Activated naive CD8-positive, alpha-beta T cell treated with anti-CD3 and anti-CD28 coated beads, Interleukin-2, amount 50 U/mL, for 24 hours (primary cell): ENCODE data around the gene RIOX2.
"Not testable (repeated sequence)": the region's sequence is repeated elsewhere in the genome, so short reads cannot be mapped to it uniquely, and the experiment has no call there.

Experiments used
- ATAC-seq: fragments of 150-1000 bp; cut with Tn5 transposase; one replicate; pipeline ENCODE4 v1.10.0; 2021
- DNase-seq: peaks from one replicate; pipeline ENCODE4 v3.0.0; 2021
- H3K27ac Mint-ChIP-seq: one replicate; pipeline ENCODE4 v1.8.0; 2021; ENCODE audit warnings: mild to moderate bottlenecking, mixed read lengths
- H3K27me3 Mint-ChIP-seq: one replicate; pipeline ENCODE4 v1.8.0; 2021; ENCODE audit warnings: mixed read lengths
- H3K36me3 Mint-ChIP-seq: one replicate; pipeline ENCODE4 v1.8.0; 2021; ENCODE audit warnings: low read depth, mixed read lengths
- H3K4me1 Mint-ChIP-seq: one replicate; pipeline ENCODE4 v1.8.0; 2021; ENCODE audit warnings: mixed read lengths
- H3K4me3 Mint-ChIP-seq: one replicate; pipeline ENCODE4 v1.8.0; 2021; ENCODE audit warnings: mild to moderate bottlenecking, moderate library complexity, mixed read lengths
- H3K9me3 Mint-ChIP-seq: one replicate; pipeline ENCODE4 v1.8.0; 2021; ENCODE audit warnings: mixed read lengths

Gene RIOX2

GRCh38 chr3:97971679-97972567, at the start of gene RIOX2:
RIOX2 (minus strand) TSS chr3:97972431; CDS start chr3:97967593, 4,838 bp downstream.
- Mint-ChIP-seq H3K4me3 (peak within 1 kb of the TSS; percentile 99), H3K9me3 (no peaks in the 10 kb centered on the region), H3K27me3 (no peaks in the 10 kb centered on the region), H3K36me3 (peaks cover 28% of the 10 kb centered on the region), H3K4me1 (peaks cover 58% of the 10 kb centered on the region), H3K27ac (peak within 1 kb of the TSS; percentile 99)
- DNase-seq, result peak; percentile 79
- peak; percentile 89 for ATAC-seq

GRCh38 chr3:98020412-98020811, 48.2 kb upstream of the RIOX2 start:
- Mint-ChIP-seq H3K4me3 (no peak overlapping the region), H3K36me3 (no peaks in the 10 kb centered on the region), H3K4me1 (peaks cover 2% of the 10 kb centered on the region), H3K27me3 (peaks cover 6% of the 10 kb centered on the region), H3K27ac (no peak overlapping the region), H3K9me3 (no peaks in the 10 kb centered on the region)
- DNase-seq, result no peak
- ATAC-seq, result no peak

GRCh38 chr3:98018301-98018700, 46.1 kb upstream of the RIOX2 start:
- Mint-ChIP-seq H3K4me1 (peaks cover 2% of the 10 kb centered on the region), H3K27ac (no peak overlapping the region), H3K27me3 (peaks cover 5% of the 10 kb centered on the region), H3K4me3 (no peak overlapping the region), H3K9me3 (no peaks in the 10 kb centered on the region), H3K36me3 (no peaks in the 10 kb centered on the region)
- ATAC-seq, result no peak
- no peak for DNase-seq

GRCh38 chr3:98014268-98014585, 42.0 kb upstream of the RIOX2 start:
- no peak for ATAC-seq
- peaks cover 2% of the 10 kb centered on the region for H3K27me3 Mint-ChIP-seq
- H3K9me3 Mint-ChIP-seq, result no peaks in the 10 kb centered on the region
- H3K4me3 Mint-ChIP-seq, result no peak overlapping the region
- DNase-seq, result no peak
- H3K4me1 Mint-ChIP-seq, result no peaks in the 10 kb centered on the region
- H3K36me3 Mint-ChIP-seq, result no peaks in the 10 kb centered on the region
- H3K27ac Mint-ChIP-seq, result no peak overlapping the region

GRCh38 chr3:98013411-98014267, 41.4 kb upstream of the RIOX2 start:
- no peak for ATAC-seq
- Mint-ChIP-seq H3K27me3 (peaks cover 2% of the 10 kb centered on the region), H3K27ac (no peak overlapping the region), H3K9me3 (no peaks in the 10 kb centered on the region), H3K4me1 (no peaks in the 10 kb centered on the region), H3K4me3 (no peak overlapping the region), H3K36me3 (no peaks in the 10 kb centered on the region)
- DNase-seq, result no peak

- H3K9me3 Mint-ChIP-seq, result no peaks in the 10 kb centered on the region
- ATAC-seq, result no peak
- H3K27me3 Mint-ChIP-seq, result peaks cover 2% of the 10 kb centered on the region
- no peak overlapping the region for H3K27ac Mint-ChIP-seq
- no peak for DNase-seq
- no peaks in the 10 kb centered on the region for H3K36me3 Mint-ChIP-seq
- no peak overlapping the region for H3K4me3 Mint-ChIP-seq
- H3K4me1 Mint-ChIP-seq, result no peaks in the 10 kb centered on the region
Measured at GRCh38 chr3:98012979-98013378, 40.7 kb upstream of the RIOX2 start.

GRCh38 chr3:98010883-98011449, 38.7 kb upstream of the RIOX2 start:
- ATAC-seq, H3K36me3 Mint-ChIP-seq: not testable (repeated sequence)

GRCh38 chr3:98010194-98010882, 38.1 kb upstream of the RIOX2 start:
- no peak for DNase-seq
- Mint-ChIP-seq H3K4me3 (no peak overlapping the region), H3K9me3 (no peaks in the 10 kb centered on the region), H3K27me3 (peaks cover 11% of the 10 kb centered on the region), H3K36me3 (no peaks in the 10 kb centered on the region), H3K27ac (no peak overlapping the region), H3K4me1 (no peaks in the 10 kb centered on the region)
- no peak for ATAC-seq

More at GRCh38 chr3:98010883-98011449, 38.7 kb upstream of the RIOX2 start:
- H3K4me1 Mint-ChIP-seq, H3K4me3 Mint-ChIP-seq, H3K9me3 Mint-ChIP-seq, DNase-seq, H3K27ac Mint-ChIP-seq: not testable (repeated sequence)
- H3K27me3 Mint-ChIP-seq, result peaks cover 11% of the 10 kb centered on the region

- DNase-seq (no peak), ATAC-seq (no peak)
- H3K4me1 Mint-ChIP-seq, result no peaks in the 10 kb centered on the region
- H3K36me3 Mint-ChIP-seq, result no peaks in the 10 kb centered on the region
- no peak overlapping the region for H3K27ac Mint-ChIP-seq
- H3K4me3 Mint-ChIP-seq, result no peak overlapping the region
- H3K9me3 Mint-ChIP-seq, result no peaks in the 10 kb centered on the region
- peaks cover 11% of the 10 kb centered on the region for H3K27me3 Mint-ChIP-seq
Measured at GRCh38 chr3:98008855-98009254, 36.6 kb upstream of the RIOX2 start.

- H3K36me3 Mint-ChIP-seq, result no peaks in the 10 kb centered on the region
- no peak for ATAC-seq
- peaks cover 6% of the 10 kb centered on the region for H3K4me1 Mint-ChIP-seq
Measured at GRCh38 chr3:98005438-98005837, 33.2 kb upstream of the RIOX2 start.

GRCh38 chr3:98004721-98005120, 32.5 kb upstream of the RIOX2 start:
- DNase-seq (no peak), ATAC-seq (no peak)
- Mint-ChIP-seq H3K4me1 (peaks cover 6% of the 10 kb centered on the region), H3K36me3 (no peaks in the 10 kb centered on the region), H3K9me3 (no peaks in the 10 kb centered on the region), H3K27ac (no peak overlapping the region), H3K27me3 (peaks cover 10% of the 10 kb centered on the region), H3K4me3 (no peak overlapping the region)

More at GRCh38 chr3:98005438-98005837, 33.2 kb upstream of the RIOX2 start:
- Mint-ChIP-seq H3K27me3 (peaks cover 9% of the 10 kb centered on the region), H3K9me3 (no peaks in the 10 kb centered on the region), H3K27ac (no peak overlapping the region), H3K4me3 (no peak overlapping the region)
- no peak for DNase-seq

- Mint-ChIP-seq H3K4me1 (peaks cover 6% of the 10 kb centered on the region), H3K27me3 (peaks cover 11% of the 10 kb centered on the region), H3K36me3 (no peaks in the 10 kb centered on the region), H3K27ac (no peak overlapping the region), H3K9me3 (no peaks in the 10 kb centered on the region), H3K4me3 (no peak overlapping the region)
- DNase-seq (no peak), ATAC-seq (no peak)
Measured at GRCh38 chr3:98003306-98003969, 31.2 kb upstream of the RIOX2 start.

GRCh38 chr3:98002717-98003116, 30.5 kb upstream of the RIOX2 start:
- no peak for ATAC-seq
- Mint-ChIP-seq H3K4me1 (peaks cover 6% of the 10 kb centered on the region), H3K27me3 (peaks cover 11% of the 10 kb centered on the region), H3K36me3 (no peaks in the 10 kb centered on the region), H3K9me3 (no peaks in the 10 kb centered on the region), H3K27ac (no peak overlapping the region), H3K4me3 (no peak overlapping the region)
- DNase-seq, result no peak

- Mint-ChIP-seq H3K4me1 (peaks cover 6% of the 10 kb centered on the region), H3K4me3 (no peak overlapping the region), H3K27ac (no peak overlapping the region), H3K36me3 (no peaks in the 10 kb centered on the region), H3K9me3 (no peaks in the 10 kb centered on the region), H3K27me3 (peaks cover 3% of the 10 kb centered on the region)
- ATAC-seq (no peak), DNase-seq (no peak)
Measured at GRCh38 chr3:97999994-98000393, 27.8 kb upstream of the RIOX2 start.
